GM23248 (cell line): Measurements from ENCODE around the gene NAA50. TPM values are rescaled to one million over a fixed set of nuclear protein-coding genes. Genes with fewer than 3 reads are reported as not detected.
A peak's percentile ranks its signal among the peaks of the same experiment; 100 is the strongest.

ENCODE experiments used
- DNase-seq: peaks from one replicate; pipeline ENCODE4 v3.0.0-alpha.2; 2015
- H2AFZ ChIP-seq: fragments of 200-600 bp; sonication (generic); 2 replicates; pipeline ENCODE4 v1.6.1; 2016; ENCODE audit warnings: antibody characterized with exemption
- H3F3A ChIP-seq: fragments of 200-600 bp; sonication (generic); 2 replicates; pipeline ENCODE4 v1.6.1; 2016; ENCODE audit warnings: mild to moderate bottlenecking, antibody characterized with exemption, mixed run types; ENCODE audit not compliant: insufficient read depth
- H3K27ac ChIP-seq: fragments of 200-600 bp; sonication (generic); 2 replicates; pipeline ENCODE4 v1.5.1; 2016; ENCODE audit warnings: mild to moderate bottlenecking
- H3K27me3 ChIP-seq: fragments of 200-600 bp; sonication (generic); replicated peaks from 2 replicates; pipeline ENCODE4 v1.6.1; 2016; ENCODE audit warnings: mild to moderate bottlenecking; ENCODE audit not compliant: insufficient read depth
- H3K36me3 ChIP-seq: fragments of 200-600 bp; sonication (generic); 2 replicates; pipeline ENCODE4 v1.6.1; 2016; ENCODE audit warnings: low read depth, mild to moderate bottlenecking
- H3K4me1 ChIP-seq: fragments of 200-600 bp; sonication (generic); 2 replicates; pipeline ENCODE4 v1.6.1; 2016; ENCODE audit warnings: mild to moderate bottlenecking; ENCODE audit not compliant: insufficient read depth
- H3K4me2 ChIP-seq: fragments of 200-600 bp; sonication (generic); one replicate; pipeline ENCODE4 v1.6.1; 2016; ENCODE audit warnings: mild to moderate bottlenecking; ENCODE audit not compliant: unreplicated experiment
- H3K4me3 ChIP-seq: fragments of 200-600 bp; sonication (generic); 2 replicates; pipeline ENCODE4 v1.5.1; 2016; ENCODE audit warnings: mild to moderate bottlenecking
- H3K79me2 ChIP-seq: fragments of 200-600 bp; sonication (generic); 2 replicates; pipeline ENCODE4 v1.6.1; 2016; ENCODE audit warnings: mild to moderate bottlenecking; ENCODE audit not compliant: insufficient read depth
- H3K9ac ChIP-seq: fragments of 200-600 bp; sonication (generic); 2 replicates; pipeline ENCODE4 v1.6.1; 2016; ENCODE audit warnings: mild to moderate bottlenecking
- H3K9me2 ChIP-seq: fragments of 200-600 bp; sonication (generic); 2 replicates; pipeline ENCODE4 v1.6.1; 2016; ENCODE audit warnings: mixed run types, mild to moderate bottlenecking, moderate library complexity; ENCODE audit not compliant: insufficient read depth
- H3K9me3 ChIP-seq: fragments of 200-600 bp; sonication (generic); one replicate; pipeline ENCODE4 v1.6.1; 2017; ENCODE audit warnings: low read depth
- H4K20me1 ChIP-seq: fragments of 200-600 bp; sonication (generic); 2 replicates; pipeline ENCODE4 v1.6.0; 2016; ENCODE audit not compliant: insufficient read depth
- EZH2 ChIP-seq: fragments of 200-600 bp; sonication (generic); IDR thresholded peaks from 2 replicates; pipeline ENCODE4 v1.6.1; 2018; ENCODE audit warnings: antibody characterized with exemption, mild to moderate bottlenecking; ENCODE audit not compliant: insufficient read depth, poor library complexity, severe bottlenecking
- EZH2phosphoT487 ChIP-seq: fragments of 200-600 bp; sonication (generic); IDR thresholded peaks from 2 replicates; pipeline ENCODE4 v1.6.1; 2018; ENCODE audit warnings: antibody characterized with exemption, moderate library complexity, mild to moderate bottlenecking, low read depth; ENCODE audit not compliant: insufficient read depth
- WGBS, 2 experiments: methylation state at CpG; one replicate each; pipeline ENCODE4 v1.1.6; 2015 to 2017; ENCODE audit warnings: low lambda C conversion rate in 2 of 2, low coverage in 1 of 2; ENCODE audit errors: missing lambda C conversion rate in 2 of 2; 5-methylcytosine and 5-hydroxymethylcytosine counted together
- in situ Hi-C: fragments of 300-500 bp; cut with MboI; formaldehyde crosslinking; loops from 2 replicates; pipeline ENCODE4 v1.15.0; 2020
- polyA plus RNA-seq: library from polyadenylated mRNA; unstranded; fragments of >200 nt; fragmentation: Nextera tagmentation; extraction: Ambion mirVana; gene quantifications from 2 replicates; pipeline ENCODE4 v1.2.1, GENCODE V29; 2016
- total RNA-seq: library from RNA; depleted of rRNA; stranded (reverse); fragments of >200 nt; shearing (Covaris generic); gene quantifications from 2 replicates; pipeline ENCODE4 v1.2.3, GENCODE V29; 2014

The NAA50 gene
- total and polyA plus RNA-seq, 2 experiments from 2014 or later: 154 to 160 TPM

- H3K4me3 ChIP-seq: no peak overlapping the region
- H3K79me2 ChIP-seq: peaks cover 76% of the 10 kb centered on the region
- H3K27me3 ChIP-seq: no peaks in the 10 kb centered on the region
- no peaks in the 10 kb centered on the region; the same call in 1 of the 2 replicates for H4K20me1 ChIP-seq
- H3K36me3 ChIP-seq: no peaks in the 10 kb centered on the region
- no peak for TF ChIP-seq EZH2
- no peak for TF ChIP-seq EZH2phosphoT487
- peak; percentile 65 for DNase-seq
- no peak overlapping the region for H3K9ac ChIP-seq
- in situ Hi-C loops: no loop called here
- no peaks in the 10 kb centered on the region for H3K9me3 ChIP-seq
- H3K9me2 ChIP-seq: no peaks in the 10 kb centered on the region
- H2AFZ ChIP-seq: no peak overlapping the region
- no peak overlapping the region for H3K4me2 ChIP-seq
- 100% methylated on average over 1 of the region's 1 CpG for WGBS, 2 experiments
- peaks cover 13% of the 10 kb centered on the region; the same call in 1 of the 2 replicates for H3F3A ChIP-seq
- no peak overlapping the region for H3K27ac ChIP-seq
- H3K4me1 ChIP-seq: 0 out of 2 replicates have a peak, but pooled peaks cover 4% of the 10 kb centered on the region
These were observed 12.5 kb upstream of the NAA50 start for GRCh38 chr3:113758389-113759024.

GRCh38 chr3:113754494-113755159, 8.6 kb upstream of the NAA50 start:
- peaks cover 13% of the 10 kb centered on the region; the same call in 1 of the 2 replicates for H3F3A ChIP-seq
- 0 out of 2 replicates have a peak, but pooled peaks cover 4% of the 10 kb centered on the region for H3K4me1 ChIP-seq
- no peak overlapping the region for H3K9ac ChIP-seq
- H3K4me2 ChIP-seq: no peak overlapping the region
- H3K9me3 ChIP-seq: no peaks in the 10 kb centered on the region
- no peak for DNase-seq
- peaks cover 83% of the 10 kb centered on the region for H3K79me2 ChIP-seq
- no peaks in the 10 kb centered on the region; the same call in 1 of the 2 replicates for H4K20me1 ChIP-seq
- no peaks in the 10 kb centered on the region for H3K36me3 ChIP-seq
- no peak for TF ChIP-seq EZH2
- no peak for TF ChIP-seq EZH2phosphoT487
- no peak overlapping the region for H3K4me3 ChIP-seq
- H3K27ac ChIP-seq: no peak overlapping the region
- in situ Hi-C loops: no loop called here
- H3K27me3 ChIP-seq: no peaks in the 10 kb centered on the region
- WGBS, 2 experiments: 65 to 72% methylated on average over 5 of the region's 5 CpGs
- H3K9me2 ChIP-seq: no peaks in the 10 kb centered on the region
- no peak overlapping the region for H2AFZ ChIP-seq

GRCh38 chr3:113753376-113753985, 7.4 kb upstream of the NAA50 start:
- no peaks in the 10 kb centered on the region for H3K36me3 ChIP-seq
- no peaks in the 10 kb centered on the region; the same call in 1 of the 2 replicates for H4K20me1 ChIP-seq
- H2AFZ ChIP-seq: no peak overlapping the region
- peaks cover 7% of the 10 kb centered on the region; the same call in 1 of the 2 replicates for H3F3A ChIP-seq
- in situ Hi-C loops: no loop called here
- TF ChIP-seq EZH2phosphoT487: no peak
- no peak for TF ChIP-seq EZH2
- peaks cover 3% of the 10 kb centered on the region for H3K4me1 ChIP-seq
- H3K79me2 ChIP-seq: peaks cover 93% of the 10 kb centered on the region
- H3K4me3 ChIP-seq: no peak overlapping the region
- DNase-seq: no peak
- H3K27ac ChIP-seq: no peak overlapping the region
- H3K9me2 ChIP-seq: no peaks in the 10 kb centered on the region
- no peak overlapping the region for H3K9ac ChIP-seq
- H3K4me2 ChIP-seq: no peak overlapping the region
- H3K9me3 ChIP-seq: no peaks in the 10 kb centered on the region
- no peaks in the 10 kb centered on the region for H3K27me3 ChIP-seq
- 73 to 81% methylated on average over 4 of the region's 4 CpGs for WGBS, 2 experiments

- Histone ChIP-seq H3K4me2 (no peak overlapping the region), H3F3A (0 out of 2 replicates have a peak, but pooled peaks cover 4% of the 10 kb centered on the region), H3K36me3 (no peaks in the 10 kb centered on the region), H3K9me3 (no peaks in the 10 kb centered on the region), H3K27ac (no peak overlapping the region), H3K9ac (no peak overlapping the region), H4K20me1 (no peaks in the 10 kb centered on the region), H3K79me2 (peaks cover 88% of the 10 kb centered on the region), H2AFZ (no peak overlapping the region), H3K9me2 (no peaks in the 10 kb centered on the region), H3K4me1 (peaks cover 9% of the 10 kb centered on the region), H3K4me3 (no peak overlapping the region), H3K27me3 (no peaks in the 10 kb centered on the region)
- TF ChIP-seq EZH2 (no peak), EZH2phosphoT487 (no peak)
- in situ Hi-C loops: no loop called here
- peak; percentile 63 for DNase-seq
These were observed 5.1 kb upstream of the NAA50 start for GRCh38 chr3:113751141-113751540.
